Left ventricle myocardium inferior (tissue), 1 donor: ENCODE measurements around the gene ADAMTS15. TPM values are rescaled to one million over a fixed set of nuclear protein-coding genes. Genes with fewer than 3 reads are reported as not detected.
A peak's percentile ranks its signal among the peaks of the same experiment; 100 is the strongest.

Source experiments
- DNase-seq: peaks from one replicate; pipeline ENCODE4 v3.0.0-alpha.2; 2020
- H3K27ac ChIP-seq: fragments of 200-600 bp; replicated peaks from 2 replicates; pipeline ENCODE4 v1.8.0; 2021
- H3K27me3 ChIP-seq: fragments of 200-600 bp; 2 replicates; pipeline ENCODE4 v1.8.0; 2021; ENCODE audit warnings: low read depth
- H3K36me3 ChIP-seq: fragments of 200-600 bp; 2 replicates; pipeline ENCODE4 v1.8.0; 2021
- H3K4me1 ChIP-seq: fragments of 200-600 bp; 2 replicates; pipeline ENCODE4 v1.8.0; 2021
- H3K4me3 ChIP-seq: fragments of 200-600 bp; 2 replicates; pipeline ENCODE4 v1.8.0; 2021; ENCODE audit warnings: mild to moderate bottlenecking, moderate library complexity
- H3K9me3 ChIP-seq: fragments of 200-600 bp; replicated peaks from 2 replicates; pipeline ENCODE4 v1.8.0; 2021
- CTCF ChIP-seq: fragments of 200-600 bp; IDR thresholded peaks from 2 replicates; pipeline ENCODE4 v1.8.0; 2021; ENCODE audit warnings: antibody characterized with exemption, mild to moderate bottlenecking, borderline replicate concordance
- intact Hi-C: fragments of 100-400 bp; cut with micrococcal nuclease; formaldehyde crosslinking; loops from one replicate; pipeline ENCODE4 v1.11.0; 2022
- total RNA-seq: library from RNA; stranded (reverse); fragmentation: NEBNext Ultra II Directional; extraction: Animal tissue kit (Norgen Biotek cat#: 25700); gene quantifications from one replicate; pipeline ENCODE4 v1.2.1, GENCODE V29; 2021
- donor health status: DM: no; HTN: yes; CAD: no; lungs with severe emphysema.

Gene ADAMTS15
- total RNA-seq, 1 donor from 2014 or later = 22.9 TPM

GRCh38 chr11:130471731-130472433 lies 23.4 kb downstream of the ADAMTS15 start:
- Histone ChIP-seq H3K9me3 (no peaks in the 10 kb centered on the region), H3K4me3 (no peak overlapping the region), H3K27ac (peak overlapping the region; percentile 55), H3K4me1 (peaks cover 25% of the 10 kb centered on the region), H3K36me3 (peaks cover 80% of the 10 kb centered on the region), H3K27me3 (no peaks in the 10 kb centered on the region)
- intact Hi-C loops = no loop called here
- DNase-seq = no peak
- TF ChIP-seq CTCF = no peak

GRCh38 chr11:130472434-130472961 lies 24.1 kb downstream of the ADAMTS15 start:
- TF ChIP-seq CTCF = no peak
- peaks cover 73% of the 10 kb centered on the region for H3K36me3 ChIP-seq
- intact Hi-C loops = no loop called here
- H3K27ac ChIP-seq = no peak overlapping the region
- no peak overlapping the region for H3K4me3 ChIP-seq
- H3K9me3 ChIP-seq = no peaks in the 10 kb centered on the region
- H3K4me1 ChIP-seq = peaks cover 31% of the 10 kb centered on the region
- DNase-seq = no peak
- no peaks in the 10 kb centered on the region for H3K27me3 ChIP-seq

GRCh38 chr11:130473056-130473794 lies 24.8 kb downstream of the ADAMTS15 start:
- H3K36me3 ChIP-seq = peaks cover 66% of the 10 kb centered on the region
- peaks cover 38% of the 10 kb centered on the region for H3K4me1 ChIP-seq
- DNase-seq = no peak
- H3K27ac ChIP-seq = peak overlapping the region; percentile 88
- intact Hi-C loops = no loop called here
- H3K9me3 ChIP-seq = no peaks in the 10 kb centered on the region
- H3K27me3 ChIP-seq = no peaks in the 10 kb centered on the region
- no peak for TF ChIP-seq CTCF
- no peak overlapping the region for H3K4me3 ChIP-seq

- intact Hi-C loops = no loop called here
- Histone ChIP-seq H3K4me3 (no peak overlapping the region), H3K27ac (peak overlapping the region; percentile 88), H3K4me1 (peaks cover 45% of the 10 kb centered on the region), H3K36me3 (peaks cover 63% of the 10 kb centered on the region), H3K9me3 (no peaks in the 10 kb centered on the region), H3K27me3 (no peaks in the 10 kb centered on the region)
- TF ChIP-seq CTCF = no peak
- no peak for DNase-seq
Observed at GRCh38 chr11:130473795-130474377, 25.4 kb downstream of the ADAMTS15 start.

- Histone ChIP-seq H3K27me3 (no peaks in the 10 kb centered on the region), H3K4me1 (peaks cover 54% of the 10 kb centered on the region), H3K9me3 (no peaks in the 10 kb centered on the region), H3K4me3 (no peak overlapping the region), H3K36me3 (peaks cover 54% of the 10 kb centered on the region), H3K27ac (peak overlapping the region; percentile 88)
- intact Hi-C loops = no loop called here
- TF ChIP-seq CTCF = no peak
- DNase-seq = no peak
Observed at GRCh38 chr11:130474637-130475400, 26.4 kb downstream of the ADAMTS15 start.
